ENCODE data around the gene ACBD6.

ACBD6 gene

DNA sequence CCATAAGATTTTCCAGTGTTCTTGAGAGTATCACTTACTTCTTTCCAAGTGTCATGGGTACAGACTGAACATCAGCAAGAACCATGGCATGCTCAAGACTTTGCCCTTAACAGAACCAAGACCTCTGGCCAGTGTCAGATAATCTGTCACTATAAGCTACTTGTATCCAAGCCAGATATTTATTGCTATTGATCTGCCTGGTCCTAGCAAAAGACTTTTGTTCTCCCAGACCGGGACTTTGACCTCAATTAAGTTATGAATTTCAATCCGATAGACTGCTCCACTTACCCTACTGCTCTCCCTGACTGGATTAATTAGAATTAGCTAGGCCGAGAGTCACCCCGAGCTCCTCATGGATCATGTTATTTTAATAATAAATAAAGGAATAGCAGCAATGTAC, 129.6 kb downstream of the ACBD6 start:
- no peak for DNase-seq (ENCODE audit: low read depth, low spot score)

DNA sequence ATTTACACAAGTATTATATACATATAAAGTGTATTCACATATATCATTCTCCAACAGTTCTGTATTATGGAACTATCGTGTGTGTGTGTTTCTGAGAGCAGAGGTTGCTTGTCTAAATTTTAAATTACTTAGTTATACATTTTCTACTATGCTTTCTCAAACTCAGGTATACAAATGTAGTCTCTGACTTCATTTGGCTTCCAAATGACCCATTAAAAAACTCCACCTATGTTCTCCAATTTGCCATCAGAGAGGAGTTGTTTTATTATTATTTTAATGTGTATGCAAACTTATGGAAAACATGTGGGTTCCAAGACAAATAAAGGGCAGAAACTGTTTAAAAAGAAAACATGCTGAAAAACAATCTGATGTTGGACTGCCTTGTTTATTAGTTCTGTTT, 131.8 kb downstream of the ACBD6 start:
- no peak for DNase-seq (ENCODE audit: low read depth, low spot score)

DNA sequence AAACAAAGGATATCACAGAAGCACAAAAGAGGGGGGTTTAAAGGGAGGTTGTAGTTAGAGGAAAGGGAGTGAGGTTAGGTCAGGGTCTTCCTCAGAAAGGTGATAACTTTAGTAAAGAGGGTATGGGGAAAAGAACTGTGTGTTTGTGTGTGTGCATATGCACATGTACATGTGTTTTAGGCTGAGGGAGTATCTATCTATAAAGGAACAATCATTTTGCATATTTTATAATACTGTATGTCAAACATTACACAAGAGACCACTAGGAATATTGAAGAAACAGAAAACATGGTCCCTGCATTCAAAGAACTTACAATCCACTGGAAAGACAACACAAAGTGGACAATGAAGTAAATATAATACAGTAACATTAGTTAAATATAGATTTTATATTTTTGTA, 132.2 kb downstream of the ACBD6 start:
- no peak for DNase-seq (ENCODE audit: low read depth, low spot score)

DNA sequence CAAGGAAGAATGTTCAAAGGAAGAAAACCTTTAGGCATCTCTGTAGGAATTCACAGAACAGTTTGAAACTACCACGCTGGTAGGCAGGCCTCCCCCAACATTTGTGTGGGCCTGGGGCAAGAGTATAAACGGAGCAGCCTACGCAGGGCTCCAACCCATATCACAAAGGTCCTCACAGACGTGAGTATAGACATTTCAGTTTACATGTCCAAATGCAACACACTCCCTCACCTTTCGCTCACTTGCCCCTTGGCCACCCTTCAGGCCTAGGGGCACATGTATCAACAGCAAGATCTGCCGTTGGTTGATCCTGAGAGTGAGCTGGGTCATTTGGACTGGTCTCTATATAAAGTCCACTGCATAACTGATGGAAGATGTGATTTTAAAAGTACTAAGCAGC, 133.3 kb downstream of the ACBD6 start:
- DNase-seq (ENCODE audit: low read depth, low spot score): no peak

DNA sequence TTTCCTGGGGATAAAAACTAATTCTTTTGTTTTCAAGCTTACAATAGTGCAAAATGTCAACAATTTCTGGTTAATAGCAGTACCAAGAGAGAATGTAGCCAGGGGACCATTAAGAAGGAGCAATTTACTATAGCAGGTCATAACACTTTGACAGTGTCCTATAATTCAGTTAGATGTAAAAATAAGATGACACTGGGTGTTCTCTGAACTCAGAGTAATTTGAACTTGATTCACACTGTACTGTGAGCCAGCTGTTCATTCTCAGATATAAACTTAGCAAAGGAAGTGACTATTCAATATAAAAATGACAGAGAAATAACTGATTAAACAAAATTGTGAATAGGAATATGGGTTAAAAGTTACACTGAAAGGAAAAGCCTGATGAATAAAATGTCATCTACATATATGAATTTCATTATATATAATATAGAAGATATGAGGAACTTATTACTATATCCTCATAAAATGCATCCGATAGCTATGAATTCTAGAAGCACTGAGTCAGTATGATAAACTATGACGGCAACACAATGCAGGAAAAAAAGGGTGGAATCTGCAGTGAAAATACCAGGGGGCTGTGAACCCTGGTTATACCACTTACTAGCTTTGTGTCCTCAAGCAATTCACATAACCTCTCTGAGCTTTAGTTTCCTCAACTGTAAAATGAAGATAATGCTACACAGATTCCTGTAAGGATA, 135.9 kb downstream of the ACBD6 start:
- no peak for DNase-seq (ENCODE audit: low read depth, low spot score)

DNA sequence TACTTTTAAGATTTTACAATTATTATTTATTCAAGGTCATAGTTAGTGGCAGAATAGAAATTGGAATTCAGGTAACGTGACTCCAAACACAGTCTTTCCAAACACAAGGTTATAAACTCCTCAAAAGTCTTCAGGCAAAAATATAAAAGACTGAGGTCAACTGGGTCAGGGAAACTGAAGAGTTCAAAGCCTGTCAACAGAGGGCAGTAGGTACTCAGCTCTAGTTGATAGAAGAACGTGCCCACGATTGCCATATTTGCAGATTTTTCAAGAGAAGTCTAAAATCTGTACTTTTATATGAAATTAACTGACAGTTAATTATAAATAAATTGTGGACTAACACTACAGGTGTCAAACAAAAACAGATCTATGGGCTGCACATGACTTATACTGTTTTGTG, 137.3 kb downstream of the ACBD6 start:
- DNase-seq (ENCODE audit: low read depth, low spot score): no peak

DNA sequence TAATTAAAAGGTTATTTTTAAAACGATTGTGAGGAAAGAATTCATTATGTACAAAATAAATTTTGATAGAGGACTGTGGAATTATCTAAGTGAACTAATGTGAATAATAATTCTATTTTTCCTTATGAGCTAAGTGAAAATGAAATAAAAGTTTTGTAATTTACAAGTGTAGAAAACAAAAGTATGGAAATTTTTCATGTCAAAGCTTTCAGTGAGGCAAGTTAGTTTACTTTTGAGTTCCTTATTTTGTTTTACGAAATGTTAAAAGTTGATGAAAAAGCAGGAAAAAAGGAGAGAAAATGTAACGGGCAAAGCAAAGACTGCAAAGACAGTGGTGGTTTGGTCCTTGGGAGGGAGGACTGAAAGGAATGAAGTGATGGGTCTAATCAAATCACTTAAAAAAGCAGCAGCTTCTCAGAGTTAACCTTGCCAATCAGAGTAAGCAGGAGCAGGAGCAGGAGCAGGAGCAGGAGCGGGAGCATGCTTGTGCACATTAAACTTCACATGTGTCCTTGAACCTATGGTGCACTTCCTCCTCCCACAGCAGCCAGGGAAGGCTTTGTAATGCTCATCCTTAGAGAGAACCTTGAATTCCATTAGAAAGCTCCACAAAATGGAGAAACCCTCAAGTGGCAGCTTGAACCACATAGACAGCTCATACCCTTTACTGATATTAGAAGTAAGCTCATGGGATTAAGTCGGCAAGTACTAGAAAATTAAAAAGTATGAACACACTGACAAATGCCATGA, 139.0 kb downstream of the ACBD6 start:
- no peak for DNase-seq (ENCODE audit: low read depth, low spot score)

DNA sequence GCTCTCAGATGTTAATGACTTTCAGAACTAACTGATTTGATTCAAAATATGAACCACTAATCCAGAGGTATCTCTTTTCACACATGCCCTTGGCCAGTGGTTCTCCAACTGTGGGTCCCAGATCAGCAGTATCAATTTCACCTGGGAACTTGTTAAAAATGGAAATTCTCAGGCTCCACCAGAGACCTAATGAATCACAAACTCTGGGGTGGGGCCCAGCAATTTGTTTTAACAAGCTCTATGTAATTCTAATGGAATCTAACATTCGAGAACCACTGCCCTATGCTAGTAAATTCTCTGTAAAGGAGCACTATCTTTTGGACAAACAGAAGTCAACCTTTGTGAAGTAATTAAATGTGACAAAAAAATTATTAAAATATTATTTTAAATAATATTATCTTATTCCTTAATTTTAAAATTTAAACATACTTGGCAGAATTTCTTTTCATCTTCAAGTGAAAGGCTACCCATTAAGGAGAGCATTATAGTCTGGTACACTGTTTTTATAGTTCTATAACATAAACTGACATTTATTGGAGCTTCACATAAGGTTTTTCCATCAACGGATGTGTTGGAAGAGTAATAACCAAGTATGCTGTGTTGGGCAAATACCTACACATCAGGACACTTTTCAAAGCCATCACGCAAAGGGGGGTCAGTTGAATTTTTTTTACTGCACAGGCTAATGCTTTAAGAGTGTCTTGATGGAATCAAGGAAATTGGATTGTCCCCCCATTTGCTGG, 141.9 kb downstream of the ACBD6 start:
- no peak for DNase-seq (ENCODE audit: low read depth, low spot score)

DNA sequence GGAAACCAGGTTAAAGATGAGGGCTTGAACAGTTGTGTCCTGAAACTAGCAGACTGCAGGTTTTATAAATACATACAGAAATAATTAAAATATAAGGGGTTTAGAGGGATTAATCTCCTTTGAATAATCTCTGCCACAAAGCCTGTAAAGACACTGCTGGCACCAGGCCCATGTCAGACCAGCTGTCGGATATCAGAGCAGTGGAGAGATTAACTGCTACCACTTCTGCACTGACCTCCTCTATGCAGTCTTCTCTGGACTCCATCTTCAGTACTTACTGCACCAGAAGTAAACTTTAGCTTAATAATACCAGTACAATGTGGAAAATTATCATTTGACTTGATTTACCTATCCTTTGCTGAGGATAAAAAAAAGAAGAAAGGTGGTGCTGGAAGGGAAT, 143.7 kb downstream of the ACBD6 start:
- DNase-seq (ENCODE audit: low read depth, low spot score): no peak

DNA sequence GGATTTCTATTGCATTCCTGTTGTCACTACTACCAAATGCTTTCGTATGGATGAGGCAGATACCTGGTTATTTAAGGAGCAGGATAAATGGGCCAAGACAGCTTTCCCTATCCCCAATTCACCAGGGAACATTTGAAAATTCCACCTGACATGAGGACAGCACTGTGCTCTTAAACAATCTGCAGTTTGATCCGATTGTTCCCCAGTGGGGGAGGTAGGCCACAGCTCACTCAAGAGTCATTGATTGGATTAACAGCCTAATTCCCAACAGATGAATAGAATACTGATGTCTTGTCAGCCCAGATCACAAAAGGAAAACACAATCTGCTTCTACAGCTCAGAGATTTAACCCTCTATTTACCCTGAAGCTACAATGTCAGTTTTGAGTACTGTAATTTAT, 148.4 kb downstream of the ACBD6 start:
- peak; percentile 3 for DNase-seq (ENCODE audit: low read depth, low spot score)

DNA sequence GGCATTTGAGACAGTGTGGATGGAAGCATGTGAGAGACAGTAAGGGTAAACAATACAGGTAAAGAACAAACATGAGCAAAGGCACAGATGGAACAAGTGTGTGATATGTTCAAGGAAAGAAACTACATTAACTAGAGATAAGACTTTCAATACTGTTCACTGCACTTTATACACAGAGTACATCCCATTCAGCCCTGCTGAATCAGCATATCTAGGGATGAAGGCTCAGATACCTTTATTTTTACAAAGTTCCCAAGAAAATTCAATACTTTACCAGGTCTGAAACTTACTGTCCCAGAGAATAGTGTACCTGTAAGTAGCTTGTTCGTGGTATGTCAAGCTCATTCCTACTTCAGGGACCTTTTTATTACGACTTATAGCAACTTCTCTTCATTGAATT, 149.8 kb downstream of the ACBD6 start:
- DNase-seq (ENCODE audit: low read depth, low spot score): no peak

DNA sequence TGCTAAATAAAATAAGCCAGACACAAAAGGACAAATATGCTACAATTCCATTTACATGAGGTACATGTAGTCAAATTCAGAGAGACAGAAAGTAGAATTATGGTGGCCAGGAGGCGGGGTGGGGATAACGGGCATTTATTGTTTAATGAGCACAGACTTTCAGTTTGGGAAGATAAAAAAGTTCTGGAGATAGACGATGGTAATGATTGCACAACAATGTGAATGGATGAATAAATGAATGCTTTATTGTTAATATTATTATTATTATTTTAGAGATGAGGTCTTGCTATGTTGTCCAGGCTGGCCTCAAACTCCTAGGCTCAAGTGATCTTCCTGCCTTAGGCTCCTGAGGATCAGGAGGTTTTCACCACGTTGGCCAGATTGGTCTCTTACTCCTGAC, 150.4 kb downstream of the ACBD6 start:
- DNase-seq (ENCODE audit: low read depth, low spot score): no peak

DNA sequence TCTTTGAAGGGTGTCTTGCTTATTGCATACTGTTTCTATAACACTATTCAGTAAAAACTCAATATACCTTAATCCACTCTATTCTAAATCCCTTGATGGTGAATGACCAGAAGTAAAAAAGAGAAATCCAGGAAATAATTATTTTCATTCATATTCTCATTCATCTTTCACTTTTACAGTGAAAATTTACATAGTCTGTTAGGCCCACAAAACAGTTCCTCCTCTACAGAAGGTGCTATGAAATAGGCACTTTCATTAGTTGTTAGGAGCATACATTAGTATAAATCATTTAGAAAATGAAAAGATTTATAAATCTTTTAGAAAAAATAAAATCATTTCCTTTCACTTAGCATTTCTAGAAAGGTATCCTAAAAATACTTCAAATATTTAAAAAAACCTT, 157.2 kb downstream of the ACBD6 start:
- DNase-seq (ENCODE audit: low read depth, low spot score): no peak

DNA sequence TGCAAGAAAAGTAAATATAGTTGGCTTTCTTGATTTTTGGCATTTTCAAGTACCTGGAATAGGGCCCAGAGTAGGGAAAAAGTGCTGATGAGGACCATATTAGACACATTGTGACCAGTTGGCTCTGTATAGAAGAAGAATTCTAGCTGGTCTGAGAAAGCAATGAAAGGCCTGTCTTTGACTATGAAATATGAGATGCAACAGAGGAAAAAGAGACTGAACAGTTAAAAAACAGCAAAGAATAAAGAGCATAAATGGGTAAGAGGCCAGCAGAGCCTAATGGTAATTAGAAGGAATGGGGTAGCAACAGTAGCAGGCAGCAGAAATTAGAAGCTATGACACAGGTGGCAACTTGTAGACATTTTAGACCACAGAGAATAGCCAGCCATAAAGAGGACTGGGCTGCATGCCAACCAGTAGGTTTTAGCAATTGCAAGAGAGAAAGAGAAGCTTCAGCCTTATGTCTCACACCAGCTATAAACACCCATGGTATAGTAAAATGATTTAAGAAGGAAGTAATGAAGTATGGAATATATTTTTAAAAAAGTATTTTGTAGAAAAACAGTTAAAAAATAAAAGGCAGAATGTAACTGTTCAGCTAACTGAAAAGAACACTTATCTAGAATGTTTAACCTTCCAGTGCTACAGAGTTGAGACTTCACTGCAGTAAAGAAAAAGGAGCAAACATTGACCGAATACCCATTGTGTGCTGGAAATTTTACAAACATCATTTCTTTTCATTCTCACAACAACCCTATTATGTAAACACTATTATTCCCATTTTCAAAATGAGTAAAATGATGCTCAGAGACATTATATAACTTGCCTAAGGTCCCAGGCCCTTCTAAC, 158.2 kb downstream of the ACBD6 start:
- DNase-seq (ENCODE audit: low read depth, low spot score): no peak

DNA sequence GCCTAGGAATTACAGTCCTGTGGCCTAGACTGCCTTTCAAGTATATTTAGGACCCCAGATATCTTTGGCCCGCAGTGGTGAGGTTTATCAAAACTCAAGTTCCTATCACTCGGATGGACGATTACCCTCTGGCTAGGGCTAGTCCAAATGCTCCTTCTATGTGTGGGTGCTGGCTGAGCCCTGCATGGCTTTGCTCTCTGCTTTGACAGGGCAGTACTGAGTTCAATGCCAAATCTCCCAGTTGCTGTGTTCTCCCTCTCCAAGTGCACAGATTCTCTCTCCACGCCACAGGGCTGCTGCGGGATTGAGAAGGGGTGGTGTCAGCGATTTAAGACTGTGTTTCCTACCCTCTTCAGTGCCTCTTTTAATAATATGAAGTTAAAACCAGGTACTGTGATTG, 175.3 kb downstream of the ACBD6 start:
- no peak for DNase-seq (ENCODE audit: low read depth, low spot score)

DNA sequence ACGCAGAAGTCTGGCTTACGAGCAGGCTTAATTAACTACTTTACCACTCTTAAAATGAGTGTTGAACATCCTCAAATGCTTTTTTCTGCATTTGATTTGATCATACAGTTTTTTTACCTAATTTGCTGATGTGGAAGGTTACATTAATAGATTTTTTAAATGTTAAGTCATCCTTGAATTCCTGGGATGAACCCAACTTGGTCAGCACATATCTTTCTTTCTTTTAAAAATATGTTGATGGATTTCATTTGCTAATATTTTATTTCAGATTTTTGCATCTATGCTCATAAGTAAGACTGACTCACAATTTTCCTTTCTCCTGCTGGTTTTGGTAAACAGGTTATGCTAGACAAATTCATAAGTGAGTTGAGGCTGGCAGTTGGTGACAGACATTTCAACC, 189.5 kb downstream of the ACBD6 start:
- DNase-seq (ENCODE audit: low read depth, low spot score): no peak

DNA sequence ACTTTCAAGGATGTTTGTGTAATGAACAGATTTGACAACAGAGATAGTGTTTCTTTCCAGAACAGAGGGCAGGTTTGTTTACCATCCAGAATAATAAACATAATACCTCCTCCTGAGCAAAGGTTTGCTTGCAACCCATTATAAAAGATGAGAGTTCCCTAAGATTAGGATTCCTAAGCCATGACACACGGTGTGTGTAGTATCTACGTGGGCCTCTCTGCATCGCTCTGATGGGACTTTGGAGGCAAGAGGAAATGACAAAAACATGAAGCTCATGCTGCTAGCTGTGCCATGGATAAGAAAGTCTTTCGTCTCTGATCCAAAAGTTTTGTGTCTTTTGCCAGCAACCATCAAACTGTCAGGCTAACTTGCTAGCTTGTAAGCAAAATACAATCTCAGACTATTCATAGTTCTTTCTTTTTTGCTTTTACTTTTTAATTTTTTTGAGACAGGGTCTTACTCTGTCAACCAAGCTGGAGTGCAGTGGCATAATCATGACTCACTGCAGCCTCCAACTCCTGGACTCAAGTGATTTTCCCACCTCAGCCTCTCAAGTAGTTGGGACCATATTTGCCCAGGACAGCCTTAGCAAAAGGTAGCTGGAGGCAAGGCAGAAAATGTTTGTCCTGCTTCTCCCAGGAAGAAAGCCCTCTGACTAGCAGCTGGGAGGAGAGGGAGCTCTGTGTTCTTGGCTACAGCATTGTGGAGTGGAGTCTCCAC, 191.2 kb downstream of the ACBD6 start:
- no peak for DNase-seq (ENCODE audit: low read depth, low spot score)

DNA sequence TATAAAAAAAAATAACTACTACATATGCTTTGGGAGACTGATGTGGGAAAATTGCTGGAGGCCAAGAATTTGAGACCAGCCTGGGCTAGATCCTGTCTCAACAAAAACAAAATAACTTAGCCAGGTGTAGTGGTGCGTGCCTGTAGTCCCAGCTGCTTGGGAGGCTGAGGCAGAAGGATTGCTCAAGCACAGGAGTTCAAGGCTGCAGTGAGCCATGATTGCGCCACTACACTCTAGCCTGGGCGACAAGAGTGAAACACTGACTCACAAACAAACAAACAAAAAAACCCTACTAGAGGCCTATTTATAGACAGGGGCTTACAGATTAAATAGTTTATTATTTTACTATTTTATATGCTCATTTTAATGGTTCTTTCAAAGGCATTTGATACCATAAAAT, 192.3 kb downstream of the ACBD6 start:
- no peak for DNase-seq (ENCODE audit: low read depth, low spot score)

DNA sequence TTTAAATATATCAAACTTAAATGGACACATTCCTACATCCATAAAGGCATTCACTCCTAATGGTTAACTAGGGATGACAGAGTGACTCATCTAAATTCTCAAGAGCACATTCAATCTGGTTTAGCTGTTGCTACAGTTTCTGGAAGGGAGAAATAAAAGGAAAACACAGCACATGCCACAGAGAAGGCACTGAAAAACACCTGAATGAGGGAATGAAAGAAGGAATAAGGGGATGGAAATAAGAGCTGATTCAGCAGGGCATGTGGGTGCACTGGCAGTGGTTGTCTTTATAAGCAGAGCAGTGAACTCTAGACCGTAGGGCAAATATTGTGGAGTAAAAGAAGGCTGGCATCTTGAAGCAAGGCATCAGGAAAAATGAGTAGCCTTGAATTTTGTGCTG, 193.0 kb downstream of the ACBD6 start:
- DNase-seq (ENCODE audit: low read depth, low spot score): no peak

DNA sequence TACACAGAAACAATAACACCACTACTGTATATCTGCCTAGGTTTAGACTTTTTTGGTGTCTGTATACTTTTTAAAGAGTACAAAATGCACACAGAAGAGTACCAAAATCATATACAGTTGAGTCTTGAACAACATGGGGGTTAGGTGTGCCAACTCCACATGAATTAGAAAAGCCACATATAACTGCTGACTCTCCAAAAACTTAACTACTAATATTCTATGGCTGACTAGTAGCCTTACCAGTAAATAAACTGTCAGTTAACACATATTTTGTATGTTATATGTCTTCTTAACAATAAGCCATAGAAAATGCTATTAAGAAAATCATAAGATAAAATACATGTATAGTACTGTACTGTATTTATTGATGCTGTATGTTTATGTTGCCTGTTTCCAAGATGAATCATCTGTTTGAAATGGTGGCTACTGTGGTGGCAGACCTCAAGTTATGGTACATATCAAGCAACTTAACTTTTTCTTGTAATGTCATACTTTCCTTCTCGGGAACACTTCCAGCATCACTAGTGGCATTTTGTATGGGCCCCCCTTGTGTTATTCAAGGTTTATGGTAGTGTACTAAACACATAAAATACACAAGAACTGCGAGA, 201.1 kb downstream of the ACBD6 start:
- no peak for DNase-seq (ENCODE audit: low read depth, low spot score)

Measured in ELF-1 (cell line).